Astrocyte (in vitro differentiated cells and primary cell): Measurements from ENCODE around the gene TSC1. TPM values are rescaled to one million over a fixed set of nuclear protein-coding genes. Genes with fewer than 3 reads are reported as not detected.
"Not testable (repeated sequence)": the region's sequence is repeated elsewhere in the genome, so short reads cannot be mapped to it uniquely, and the experiment has no call there.

Experiments used
- DNase-seq: peaks from one replicate; pipeline ENCODE4 v3.0.0-alpha.2; 2010; ENCODE audit warnings: low read depth
- FAIRE-seq: peaks from 2 replicates; lab custom pipeline; 2011; peaks lifted over from hg19 to GRCh38; lab: Jason Lieb, UNC
- H2AFZ ChIP-seq: 2 replicates; pipeline ENCODE4 v1.6.0; 2012; ENCODE audit warnings: low read depth, low read length, inconsistent platforms
- H3K27ac ChIP-seq: 2 replicates; pipeline ENCODE4 v1.5.1; 2011; ENCODE audit warnings: low read depth, low read length, inconsistent platforms
- H3K27me3 ChIP-seq: 2 replicates; pipeline ENCODE4 v1.6.0; 2011; ENCODE audit warnings: low read length, inconsistent platforms; ENCODE audit not compliant: insufficient read depth
- H3K36me3 ChIP-seq: 2 replicates; pipeline ENCODE4 v1.5.1; 2011; ENCODE audit warnings: low read length, inconsistent platforms; ENCODE audit not compliant: insufficient read depth
- H3K4me1 ChIP-seq: 2 replicates; pipeline ENCODE4 v1.5.1; 2011; ENCODE audit warnings: low read length, inconsistent platforms; ENCODE audit not compliant: insufficient read depth
- H3K4me2 ChIP-seq: 2 replicates; pipeline ENCODE4 v1.6.0; 2012; ENCODE audit warnings: low read length, inconsistent platforms
- H3K4me3 ChIP-seq: 2 replicates; pipeline ENCODE4 v1.5.1; 2011; ENCODE audit warnings: low read depth, mild to moderate bottlenecking, low read length, inconsistent platforms; ENCODE audit not compliant: insufficient read depth
- H3K79me2 ChIP-seq: 2 replicates; pipeline ENCODE4 v1.6.0; 2012; ENCODE audit warnings: mild to moderate bottlenecking, low read length, inconsistent platforms; ENCODE audit not compliant: insufficient read depth
- H3K9ac ChIP-seq: 2 replicates; pipeline ENCODE4 v1.6.0; 2012; ENCODE audit warnings: mild to moderate bottlenecking, low read length, inconsistent platforms
- H3K9me3 ChIP-seq: 2 replicates; pipeline ENCODE4 v1.5.1; 2012; ENCODE audit warnings: low read depth, mild to moderate bottlenecking, low read length, inconsistent platforms; ENCODE audit not compliant: insufficient read depth
- H4K20me1 ChIP-seq: 2 replicates; pipeline ENCODE4 v1.6.0; 2012; ENCODE audit warnings: low read length, inconsistent platforms; ENCODE audit not compliant: insufficient read depth
- H3K27ac Mint-ChIP-seq: one replicate; pipeline ENCODE4 v1.8.0; 2021; ENCODE audit warnings: mild to moderate bottlenecking, mixed read lengths; ENCODE audit not compliant: unreplicated experiment
- H3K27me3 Mint-ChIP-seq: one replicate; pipeline ENCODE4 v1.8.0; 2021; ENCODE audit warnings: low read depth, mixed read lengths; ENCODE audit not compliant: unreplicated experiment
- H3K36me3 Mint-ChIP-seq: one replicate; pipeline ENCODE4 v1.8.0; 2021; ENCODE audit warnings: low read depth, mixed read lengths; ENCODE audit not compliant: unreplicated experiment
- H3K4me1 Mint-ChIP-seq: one replicate; pipeline ENCODE4 v1.8.0; 2021; ENCODE audit warnings: low read depth, mixed read lengths; ENCODE audit not compliant: unreplicated experiment
- H3K4me3 Mint-ChIP-seq: one replicate; pipeline ENCODE4 v1.8.0; 2021; ENCODE audit warnings: mild to moderate bottlenecking, moderate library complexity, mixed read lengths; ENCODE audit not compliant: unreplicated experiment
- H3K9me3 Mint-ChIP-seq: one replicate; pipeline ENCODE4 v1.8.0; 2021; ENCODE audit warnings: mild to moderate bottlenecking, mixed read lengths; ENCODE audit not compliant: unreplicated experiment
- CTCF ChIP-seq: IDR thresholded peaks from 2 replicates; pipeline ENCODE4 v1.5.1; 2011; ENCODE audit warnings: low read depth, mild to moderate bottlenecking, inconsistent platforms, low read length, moderate library complexity; ENCODE audit not compliant: insufficient read depth
- EZH2 ChIP-seq: IDR thresholded peaks from 2 replicates; pipeline ENCODE4 v1.6.1; 2012; ENCODE audit warnings: mild to moderate bottlenecking, low read length, inconsistent platforms; ENCODE audit not compliant: insufficient read depth
- total RNA-seq: library from RNA; stranded (reverse); gene quantifications from 2 replicates; pipeline ENCODE4 v1.2.1, GENCODE V29; 2021

Gene TSC1
- total RNA-seq, 1 donor from 2014 or later: 50.6 TPM

DNA sequence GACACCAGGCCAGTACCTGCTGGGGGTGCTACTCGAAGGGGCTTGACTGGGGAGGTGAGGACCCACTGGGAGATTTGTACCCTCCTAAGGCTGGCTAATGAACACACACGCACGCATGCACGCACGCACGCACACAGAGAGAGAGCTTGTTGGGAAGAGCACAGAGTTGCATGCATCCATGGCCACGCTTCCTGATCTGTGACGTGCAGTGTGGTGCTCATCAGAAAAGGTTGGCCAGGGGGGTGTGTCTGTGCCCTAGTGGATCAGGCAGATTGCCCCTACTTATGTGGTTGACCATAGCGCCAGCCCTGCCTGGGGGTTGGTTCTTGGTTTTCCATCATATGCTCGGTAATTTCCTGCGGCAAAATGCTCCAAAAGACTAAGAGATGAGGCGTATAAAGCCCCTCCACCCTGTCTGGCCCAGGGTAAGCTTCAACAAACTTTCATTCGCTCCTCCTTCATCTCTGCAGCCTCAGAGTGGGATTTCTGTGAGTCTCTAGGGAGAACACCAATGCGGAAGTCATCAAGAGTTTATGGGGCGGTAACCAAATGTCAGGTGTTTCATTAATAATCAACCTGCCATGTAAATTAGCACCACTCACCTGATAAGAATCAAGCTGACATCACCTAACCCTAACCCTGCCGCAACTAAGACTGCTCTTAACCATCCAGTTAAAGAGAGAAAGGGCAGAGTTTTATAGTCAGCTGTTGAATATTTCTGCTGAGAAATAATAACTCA lies 26.1 kb upstream of the TSC1 start:
- H3K9me3 ChIP-seq: no peaks in the 10 kb centered on the region
- H3K27me3 ChIP-seq: peaks cover 39% of the 10 kb centered on the region
- H4K20me1 ChIP-seq: no peaks in the 10 kb centered on the region
- H2AFZ ChIP-seq: no peak overlapping the region
- H3K9me3 Mint-ChIP-seq: no peaks in the 10 kb centered on the region
- H3K4me3 ChIP-seq: no peak overlapping the region
- no peak for FAIRE-seq
- peaks cover 2% of the 10 kb centered on the region for H3K36me3 Mint-ChIP-seq
- H3K4me2 ChIP-seq: no peak overlapping the region
- no peak overlapping the region for H3K9ac ChIP-seq
- no peaks in the 10 kb centered on the region for H3K4me1 Mint-ChIP-seq
- no peak overlapping the region for H3K27ac ChIP-seq
- H3K4me1 ChIP-seq: no peaks in the 10 kb centered on the region
- H3K36me3 ChIP-seq: no peaks in the 10 kb centered on the region
- peaks cover 45% of the 10 kb centered on the region for H3K27me3 Mint-ChIP-seq
- H3K4me3 Mint-ChIP-seq: no peak overlapping the region
- H3K27ac Mint-ChIP-seq: no peak overlapping the region
- TF ChIP-seq EZH2: no peak
- no peak for TF ChIP-seq CTCF
- no peak for DNase-seq
- H3K79me2 ChIP-seq: no peaks in the 10 kb centered on the region

- DNase-seq (no peak), FAIRE-seq (no peak)
- Histone ChIP-seq H3K9ac (no peak overlapping the region), H3K9me3 (no peaks in the 10 kb centered on the region), H3K36me3 (no peaks in the 10 kb centered on the region), H3K27me3 (peaks cover 36% of the 10 kb centered on the region), H3K27ac (no peak overlapping the region), H3K79me2 (no peaks in the 10 kb centered on the region), H3K4me2 (no peak overlapping the region), H2AFZ (no peak overlapping the region), H3K4me3 (no peak overlapping the region), H4K20me1 (no peaks in the 10 kb centered on the region), H3K4me1 (no peaks in the 10 kb centered on the region)
- no peak overlapping the region for H3K4me3 Mint-ChIP-seq
- no peaks in the 10 kb centered on the region for H3K4me1 Mint-ChIP-seq
- peaks cover 2% of the 10 kb centered on the region for H3K36me3 Mint-ChIP-seq
- H3K9me3 Mint-ChIP-seq: no peaks in the 10 kb centered on the region
- H3K27me3 Mint-ChIP-seq: peaks cover 40% of the 10 kb centered on the region
- no peak overlapping the region for H3K27ac Mint-ChIP-seq
- TF ChIP-seq CTCF (no peak), EZH2 (no peak)
Measured at GRCh38 chr9:132969783-132970182, 25.4 kb upstream of the TSC1 start.

- not testable (repeated sequence) for H3K27ac ChIP-seq, H3K4me1 ChIP-seq, H3K36me3 ChIP-seq, H3K9me3 Mint-ChIP-seq, H3K4me2 ChIP-seq, H3K4me3 ChIP-seq, FAIRE-seq, H4K20me1 ChIP-seq, H3K4me3 Mint-ChIP-seq, H3K4me1 Mint-ChIP-seq, H3K27ac Mint-ChIP-seq, H3K36me3 Mint-ChIP-seq, H3K9me3 ChIP-seq, H3K9ac ChIP-seq, H3K79me2 ChIP-seq, H2AFZ ChIP-seq, DNase-seq
- H3K27me3 ChIP-seq: peaks cover 31% of the 10 kb centered on the region
- peaks cover 29% of the 10 kb centered on the region for H3K27me3 Mint-ChIP-seq
Measured at GRCh38 chr9:132967908-132968307, 23.5 kb upstream of the TSC1 start.
